ENCODE results near the gene PORCN.
"Not testable (repeated sequence)": the region's sequence is repeated elsewhere in the genome, so short reads cannot be mapped to it uniquely, and the experiment has no call there.

DNA sequence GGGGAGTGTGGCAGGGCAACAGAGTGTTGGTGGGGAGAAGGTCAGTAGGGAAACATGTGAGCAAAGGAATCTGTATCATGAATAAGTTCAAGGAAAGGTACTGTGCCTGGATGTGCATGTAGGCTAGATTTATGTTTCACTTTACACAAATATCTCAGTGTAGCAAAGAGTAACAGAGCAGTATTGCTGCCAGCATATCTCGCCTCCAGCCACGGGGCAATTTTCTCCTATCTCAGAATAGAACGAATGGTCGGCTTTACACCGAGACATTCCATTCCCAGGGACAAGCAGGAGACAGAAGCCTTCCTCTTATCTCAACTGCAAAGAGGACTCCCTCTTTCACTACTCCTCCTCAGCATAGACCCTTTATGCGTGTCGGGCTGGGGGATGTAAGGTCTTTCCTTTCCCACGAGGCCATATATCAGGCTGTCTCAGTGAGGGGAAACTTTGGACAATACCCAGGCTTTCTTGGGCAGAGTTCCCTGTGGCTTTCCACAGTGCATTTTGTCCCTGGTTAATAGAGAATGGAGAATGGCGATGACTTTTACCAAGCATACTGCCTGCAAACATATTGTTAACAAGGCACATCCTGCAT, 47.0 kb downstream of the PORCN start:
- TF ChIP-seq, protein P1, sequence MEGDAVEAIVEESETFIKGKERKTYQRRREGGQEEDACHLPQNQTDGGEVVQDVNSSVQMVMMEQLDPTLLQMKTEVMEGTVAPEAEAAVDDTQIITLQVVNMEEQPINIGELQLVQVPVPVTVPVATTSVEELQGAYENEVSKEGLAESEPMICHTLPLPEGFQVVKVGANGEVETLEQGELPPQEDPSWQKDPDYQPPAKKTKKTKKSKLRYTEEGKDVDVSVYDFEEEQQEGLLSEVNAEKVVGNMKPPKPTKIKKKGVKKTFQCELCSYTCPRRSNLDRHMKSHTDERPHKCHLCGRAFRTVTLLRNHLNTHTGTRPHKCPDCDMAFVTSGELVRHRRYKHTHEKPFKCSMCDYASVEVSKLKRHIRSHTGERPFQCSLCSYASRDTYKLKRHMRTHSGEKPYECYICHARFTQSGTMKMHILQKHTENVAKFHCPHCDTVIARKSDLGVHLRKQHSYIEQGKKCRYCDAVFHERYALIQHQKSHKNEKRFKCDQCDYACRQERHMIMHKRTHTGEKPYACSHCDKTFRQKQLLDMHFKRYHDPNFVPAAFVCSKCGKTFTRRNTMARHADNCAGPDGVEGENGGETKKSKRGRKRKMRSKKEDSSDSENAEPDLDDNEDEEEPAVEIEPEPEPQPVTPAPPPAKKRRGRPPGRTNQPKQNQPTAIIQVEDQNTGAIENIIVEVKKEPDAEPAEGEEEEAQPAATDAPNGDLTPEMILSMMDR (IDR thresholded peaks at IDR 0.05), result not testable (repeated sequence)
- TF ChIP-seq POLR2A (IDR thresholded peaks at IDR 0.05), result not testable (repeated sequence)

All from ovary (tissue), 3 donors.